NCI-H345 (cell line): Measurements from ENCODE around the gene SPON2.

Experiments used
- DNase-seq: peaks from one replicate; lab custom pipeline; 2025; lab: John Stamatoyannopoulos, UW

Gene SPON2

DNA sequence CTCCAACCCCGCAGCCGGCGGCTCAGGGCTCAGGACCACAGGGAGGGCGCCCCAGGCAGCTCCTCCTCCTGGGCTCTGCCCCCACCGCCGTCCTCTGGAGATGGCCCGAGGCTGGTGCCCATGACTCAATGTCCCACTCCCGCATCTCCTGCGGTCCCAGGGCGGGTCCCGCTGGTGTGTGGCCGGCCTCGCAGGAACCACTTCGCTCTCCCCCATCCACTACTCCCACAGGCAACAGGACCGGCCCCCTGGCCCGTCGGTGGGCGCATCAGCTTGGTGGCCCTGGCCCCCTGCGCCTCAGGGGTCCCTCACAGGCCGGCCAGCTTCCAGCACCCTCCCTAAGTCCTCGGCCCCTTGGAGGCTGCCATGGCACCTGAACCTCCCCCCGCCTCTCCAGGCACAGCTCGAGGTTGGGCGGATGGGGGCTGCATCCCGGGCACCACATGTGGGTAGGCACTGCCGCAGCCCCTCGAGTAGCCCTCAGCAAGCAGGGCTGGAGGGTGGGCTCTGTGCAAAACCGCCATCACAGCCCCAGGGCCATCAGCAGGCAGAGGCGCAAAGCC lies 22.8 kb upstream of the SPON2 start:
- DNase-seq: no peak

DNA sequence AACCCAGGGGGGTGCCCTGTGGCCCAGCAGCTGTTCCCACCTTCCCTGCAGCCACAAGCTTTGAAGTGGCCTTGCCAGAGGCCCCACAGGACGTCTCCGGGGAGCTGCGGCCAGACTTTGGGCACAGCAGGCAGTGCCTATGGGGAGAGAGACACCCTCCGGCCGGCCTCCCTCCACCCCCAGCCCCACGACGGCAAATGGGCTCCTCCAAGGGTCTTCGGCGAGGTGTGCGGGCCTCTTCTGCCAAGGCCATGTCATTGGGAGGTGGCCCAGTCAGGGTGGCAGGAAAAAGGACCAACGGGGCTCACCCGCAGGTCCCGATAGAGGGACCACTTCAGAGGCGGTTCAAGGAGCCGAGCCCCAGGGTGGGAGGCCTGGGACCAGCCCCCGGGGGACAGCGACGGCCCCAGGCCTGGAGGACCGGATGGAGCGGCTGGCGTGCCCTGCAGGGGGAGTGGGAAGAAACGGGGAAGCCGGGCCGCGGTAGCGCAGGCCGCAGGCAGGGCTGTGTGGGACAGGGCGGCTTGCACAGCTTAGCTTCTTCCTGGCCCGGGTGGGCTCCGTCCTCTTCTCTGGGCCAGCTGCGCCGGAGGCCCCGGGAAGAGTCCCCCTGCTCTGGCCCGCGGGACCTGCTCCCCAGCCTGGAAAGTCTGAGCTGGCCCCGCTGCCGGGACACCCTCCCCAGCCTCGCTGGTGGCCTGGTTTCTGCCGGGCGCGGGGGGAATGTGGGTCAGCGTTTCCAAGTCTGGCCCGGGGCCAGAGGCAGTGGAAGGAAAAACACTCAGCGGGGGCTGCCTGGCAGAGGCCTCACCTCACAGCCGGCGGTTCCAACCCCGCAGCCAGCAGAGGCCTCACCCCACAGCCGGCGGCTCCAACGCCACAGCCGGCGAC lies 21.9 kb upstream of the SPON2 start:
- DNase-seq: no peak

DNA sequence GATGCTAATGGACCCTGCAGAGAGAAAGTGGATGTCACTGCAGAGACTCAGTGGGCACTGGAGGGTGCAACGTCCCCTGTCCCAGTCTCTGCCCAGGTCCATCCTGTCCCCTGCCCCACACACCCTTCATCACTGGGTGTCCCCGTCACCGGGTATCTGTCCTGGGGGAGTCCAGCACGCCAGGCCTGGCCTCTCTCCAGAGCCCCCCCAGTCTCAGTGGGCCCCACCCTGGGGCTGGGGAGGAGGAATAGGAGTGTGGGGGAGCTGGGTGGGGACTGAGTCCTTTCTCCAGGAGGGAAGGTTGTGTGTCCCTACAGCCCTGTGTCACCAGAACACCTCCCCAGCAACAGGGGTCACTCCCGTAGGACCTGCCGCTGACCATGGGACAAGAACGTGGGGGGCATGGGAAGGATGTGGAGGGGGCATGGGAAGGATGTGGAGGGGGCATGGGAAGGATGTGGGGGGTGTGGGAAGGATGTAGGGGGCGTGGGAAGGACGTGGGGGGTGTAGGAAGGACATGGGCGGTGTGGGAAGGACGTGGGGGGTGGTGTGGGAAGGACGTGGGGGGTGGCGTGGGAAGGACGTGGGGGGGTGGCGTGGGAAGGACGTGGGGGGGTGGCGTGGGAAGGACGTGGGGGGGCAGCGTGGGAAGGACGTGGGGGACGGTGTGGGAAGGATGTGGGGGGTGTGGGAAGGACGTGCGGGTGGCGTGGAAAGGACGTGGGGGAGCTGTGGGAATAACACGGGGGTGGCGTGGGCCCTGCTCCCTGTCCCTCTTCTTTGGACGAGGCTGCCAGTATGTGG lies 21.0 kb upstream of the SPON2 start:
- DNase-seq: no peak

DNA sequence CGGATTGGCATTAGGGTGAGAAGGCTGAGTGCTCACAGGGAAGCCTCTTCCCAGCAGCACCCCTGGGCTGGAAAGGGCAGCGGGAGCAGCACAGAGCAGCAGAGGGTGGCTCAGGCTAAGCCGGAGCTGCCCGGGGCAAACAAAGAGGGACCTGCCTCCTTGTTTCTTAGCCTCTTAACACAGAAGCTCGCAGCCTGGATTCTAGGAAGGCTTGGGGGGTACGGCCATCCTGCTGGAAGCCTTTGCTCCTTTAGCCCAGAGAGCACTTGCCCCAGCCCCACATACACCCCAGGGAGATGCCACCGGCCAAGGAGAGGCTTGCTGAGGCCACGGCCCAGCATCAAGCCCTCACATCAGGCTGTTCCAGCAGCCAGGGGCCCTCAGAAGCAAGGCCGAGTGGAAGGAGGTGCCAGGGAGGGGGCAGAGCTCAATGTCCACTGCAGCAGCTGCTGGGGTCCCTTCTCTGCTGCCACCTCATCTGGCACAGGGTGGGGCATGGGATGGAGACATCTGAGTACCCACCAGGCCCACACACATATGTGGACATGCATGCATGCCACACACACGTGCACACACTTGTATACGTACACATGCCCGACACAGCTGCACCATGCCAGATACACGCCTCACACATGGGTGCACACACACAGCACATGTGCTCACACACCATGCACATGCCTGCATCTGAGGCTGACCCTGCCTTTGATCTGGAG lies 20.3 kb upstream of the SPON2 start:
- DNase-seq: no peak

DNA sequence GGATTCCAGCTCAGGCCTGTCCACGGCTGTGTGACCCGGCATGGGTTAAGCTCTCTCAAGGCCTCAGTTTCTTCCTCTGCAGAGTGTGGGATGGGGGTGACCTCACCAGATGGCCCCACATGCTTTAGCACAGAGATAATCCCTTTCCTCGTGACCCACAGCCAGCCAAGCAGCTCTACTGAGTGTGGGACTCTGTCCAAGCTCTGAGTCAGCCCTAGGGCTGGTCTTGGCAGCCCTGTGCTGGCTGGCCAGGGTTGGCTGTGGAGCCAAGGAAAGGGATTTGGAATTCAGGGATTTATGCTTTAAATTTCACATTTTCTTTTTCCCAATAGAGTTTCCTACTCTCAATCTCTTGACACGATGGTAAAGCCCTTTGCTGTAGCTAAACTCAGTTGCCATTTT lies 19.7 kb upstream of the SPON2 start:
- no peak for DNase-seq

DNA sequence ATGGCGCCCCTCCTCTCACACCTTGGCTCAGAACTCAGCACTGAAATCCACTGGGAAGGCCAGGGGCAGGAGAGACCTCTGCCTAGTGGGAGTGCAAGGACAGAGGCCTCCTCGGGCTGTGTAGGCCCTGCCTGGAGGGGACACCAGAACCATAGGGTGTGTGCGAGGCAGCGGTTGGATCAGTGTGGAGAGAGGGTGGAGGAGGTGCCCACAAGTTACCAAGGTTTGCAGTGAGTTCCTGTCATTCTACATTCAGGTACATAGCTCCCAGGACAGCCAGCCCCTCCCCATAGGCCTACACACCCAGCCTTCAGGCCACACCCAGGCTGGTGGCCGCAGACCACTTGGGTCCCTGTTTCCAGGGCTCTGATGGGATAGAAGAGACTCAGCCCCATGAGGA lies 19.2 kb upstream of the SPON2 start:
- no peak for DNase-seq

DNA sequence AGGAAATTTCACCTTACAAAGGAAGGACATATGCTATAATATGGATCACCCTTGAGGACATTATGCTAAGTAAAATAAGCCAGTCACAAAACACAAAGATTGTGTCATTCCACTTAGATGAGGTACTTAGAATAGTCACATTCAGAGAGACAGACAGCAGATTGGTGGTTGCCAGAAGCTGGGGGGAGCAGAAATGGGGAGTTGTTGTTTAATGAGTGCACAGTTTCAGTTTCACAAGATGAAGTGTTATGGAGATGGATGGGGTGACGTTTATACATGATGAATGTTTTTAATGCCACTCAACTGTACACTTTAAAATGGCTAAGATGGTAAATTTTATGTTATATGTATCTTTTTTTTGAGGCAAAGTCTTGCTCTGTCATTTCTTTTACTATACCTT lies 14.8 kb upstream of the SPON2 start:
- DNase-seq: no peak

DNA sequence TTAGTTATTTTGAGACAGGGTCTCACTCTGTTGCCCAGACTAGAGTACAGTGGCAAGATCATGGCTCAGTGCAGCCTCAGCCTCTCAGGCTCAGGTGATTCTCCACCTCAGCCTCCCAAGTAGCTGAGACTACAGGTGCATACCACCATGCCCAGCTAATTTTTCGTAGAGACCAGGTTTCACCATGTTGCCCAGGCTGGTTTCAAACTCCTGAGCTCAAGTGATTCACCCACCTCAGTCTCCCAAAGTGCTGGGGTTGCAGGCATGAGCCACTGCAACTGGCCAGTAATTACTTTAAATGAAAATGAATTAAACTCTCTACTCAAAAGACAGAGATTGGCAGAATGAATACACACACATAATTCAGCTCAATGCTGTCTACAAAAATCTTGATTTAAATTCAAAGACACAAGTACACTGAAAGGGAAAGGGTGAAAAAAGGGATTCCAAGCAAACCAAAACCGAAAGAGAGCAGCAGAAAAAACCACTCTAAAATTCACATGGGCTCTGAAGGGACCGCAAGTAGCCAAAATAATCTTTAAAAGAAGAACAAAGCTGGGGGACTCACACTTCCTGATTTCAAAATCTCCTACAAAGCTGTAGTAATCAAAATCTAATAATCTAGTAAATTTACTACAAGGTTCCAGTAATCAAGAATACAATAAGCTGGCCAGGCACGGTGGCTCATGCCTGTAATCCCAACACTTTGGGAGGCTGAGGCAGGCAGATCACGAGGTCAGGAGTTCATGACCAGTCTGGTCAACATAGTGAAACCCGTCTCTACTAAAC lies 11.8 kb upstream of the SPON2 start:
- DNase-seq: no peak

DNA sequence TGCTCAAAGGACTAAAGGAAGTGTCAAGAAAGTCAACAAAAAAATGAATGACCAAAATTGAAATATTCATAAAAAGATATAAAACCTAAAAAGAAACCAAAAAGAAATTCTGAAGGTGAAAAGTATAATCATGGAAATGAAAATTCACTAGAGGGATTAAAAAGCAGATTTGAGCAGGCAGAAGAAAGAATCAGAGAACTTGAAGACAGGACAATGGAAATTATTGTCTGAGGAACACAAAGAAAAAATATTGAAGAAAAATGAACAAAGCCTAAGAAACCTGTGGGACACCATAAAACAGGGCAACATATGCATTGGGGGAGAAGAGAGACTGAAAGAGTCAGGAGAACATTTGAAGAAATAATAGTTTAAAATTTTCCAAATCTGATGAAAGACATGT lies 9.9 kb upstream of the SPON2 start:
- no peak for DNase-seq

DNA sequence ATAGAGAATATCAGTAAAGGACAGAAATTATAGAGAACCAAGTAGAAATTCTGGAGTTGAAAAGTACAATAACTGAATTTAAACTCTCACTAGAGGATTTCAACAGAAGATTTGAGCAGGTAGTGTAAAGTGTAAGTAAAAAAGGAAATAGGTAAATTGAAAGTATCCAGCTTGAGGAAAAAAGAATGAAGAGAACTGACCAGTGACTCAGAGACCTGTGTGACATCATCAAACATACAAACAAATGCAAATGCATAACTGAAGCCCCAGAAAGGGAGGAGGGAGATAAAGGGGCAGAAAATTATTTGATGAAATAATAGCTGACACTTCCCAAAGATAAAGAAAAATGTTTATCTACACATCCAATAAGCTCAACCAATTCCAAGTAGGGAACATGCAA lies 8.3 kb upstream of the SPON2 start:
- no peak for DNase-seq

DNA sequence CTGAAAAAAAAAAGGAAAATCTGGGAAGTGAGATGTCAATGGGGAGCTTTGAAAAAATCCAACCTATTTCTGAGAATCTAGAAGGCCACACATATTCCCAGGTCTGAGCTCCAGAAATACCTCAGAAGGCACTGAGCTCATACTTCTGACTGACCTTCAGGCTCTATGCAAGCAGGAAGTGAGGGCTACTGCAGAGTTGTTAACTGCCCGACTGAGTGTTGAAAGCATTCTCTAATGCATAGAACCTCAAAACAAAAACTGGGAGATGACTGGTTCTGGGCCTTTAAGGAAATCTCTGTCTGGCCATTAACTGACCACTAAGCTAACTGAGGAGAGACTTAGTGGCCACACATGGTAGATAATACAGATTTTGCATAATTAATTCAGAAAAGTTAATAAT lies 7.6 kb upstream of the SPON2 start:
- DNase-seq: no peak

DNA sequence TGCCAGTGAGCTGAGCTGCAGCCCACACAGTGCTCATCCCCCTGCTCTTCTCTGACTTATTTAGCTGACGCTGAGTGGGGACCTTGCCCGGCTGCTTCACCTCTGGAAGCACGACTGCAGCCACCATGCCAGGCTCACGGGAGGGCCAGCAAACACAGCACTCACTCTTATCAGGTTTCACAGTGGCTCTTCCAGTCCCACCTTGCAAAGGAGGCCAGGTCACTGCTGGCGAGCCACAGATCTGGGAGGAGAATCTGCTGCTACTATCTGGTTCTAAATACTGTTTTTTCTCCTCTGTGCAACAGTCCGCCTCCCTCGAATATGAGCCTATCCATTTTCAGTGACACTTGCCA lies 6.7 kb upstream of the SPON2 start:
- no peak for DNase-seq

DNA sequence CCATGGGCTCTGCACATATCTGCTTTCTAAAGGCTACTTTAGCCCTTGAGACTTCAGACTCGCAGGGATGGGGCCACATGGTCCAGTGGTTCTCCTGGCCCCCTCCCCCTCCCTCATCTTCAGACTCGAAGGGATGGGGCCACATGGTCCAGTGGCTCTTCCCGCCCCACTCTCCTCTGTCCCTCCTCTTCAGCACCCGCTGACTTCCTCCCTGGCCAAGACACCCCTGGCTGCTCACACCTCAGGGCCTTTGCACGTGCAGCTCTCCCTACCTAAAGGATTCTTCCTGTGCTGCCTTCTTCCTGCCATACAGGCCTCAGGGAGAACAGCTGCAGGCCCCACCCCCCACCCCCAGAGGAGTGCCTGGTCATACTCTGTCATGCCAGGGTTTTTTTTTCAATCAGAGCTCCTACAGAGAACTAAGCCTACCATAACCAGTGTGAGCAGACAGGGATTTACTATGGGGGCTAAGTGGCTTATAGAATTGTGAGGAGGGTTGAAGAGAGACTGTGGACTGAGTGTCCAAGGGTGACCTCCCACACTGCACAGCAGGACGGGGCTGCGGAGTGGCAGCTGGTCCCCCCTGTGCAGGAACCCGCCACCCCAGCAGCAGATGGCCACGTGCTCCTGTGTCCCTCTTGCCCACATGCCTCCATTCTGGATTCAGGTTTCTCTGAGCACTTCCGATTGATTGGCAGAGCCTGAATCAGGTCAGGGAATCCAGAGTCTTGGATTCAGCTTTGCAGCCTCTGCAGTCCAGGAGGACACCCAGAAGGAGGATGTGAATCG lies 6.1 kb upstream of the SPON2 start:
- no peak for DNase-seq

DNA sequence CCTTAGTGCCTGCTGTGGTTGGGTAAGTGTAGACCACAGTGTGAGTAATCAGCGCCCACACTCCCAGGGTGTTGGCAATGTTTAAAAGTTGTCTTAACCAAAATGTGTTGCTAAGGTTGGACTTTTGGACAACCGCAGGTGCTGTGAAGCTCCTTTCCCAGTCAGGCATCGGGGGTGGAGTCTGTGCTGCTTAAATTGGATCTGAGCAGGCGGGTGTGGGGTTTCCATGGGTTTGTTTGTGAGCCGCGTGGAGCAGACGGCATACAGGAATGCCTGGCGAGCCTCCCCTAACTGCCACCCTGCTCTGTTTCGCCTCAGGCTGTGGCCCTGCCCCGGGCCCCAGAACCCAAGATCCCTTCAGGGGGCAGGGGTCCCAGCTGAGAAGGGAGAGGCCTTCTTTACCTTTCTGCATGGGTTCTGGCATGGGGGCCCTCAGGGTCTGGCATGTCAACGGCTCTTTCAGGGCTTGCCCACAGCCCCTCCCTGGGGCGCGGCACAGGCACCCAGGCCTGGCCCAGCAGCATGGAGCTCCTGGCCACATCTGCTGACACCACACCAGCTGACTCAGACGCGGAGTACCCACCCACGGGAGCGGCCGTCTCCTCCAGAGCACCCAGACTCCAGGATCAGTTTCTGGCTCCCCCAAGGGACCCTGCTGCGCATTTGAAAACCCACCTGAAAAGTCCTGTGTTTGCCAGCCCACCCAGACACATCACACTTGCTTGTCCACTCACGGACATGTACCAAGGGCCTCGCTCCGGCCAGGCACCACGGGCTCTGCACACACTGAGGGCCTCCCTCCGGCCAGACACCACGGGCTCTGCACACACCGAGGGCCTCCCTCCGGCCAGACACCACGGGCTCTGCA lies 5.1 kb upstream of the SPON2 start:
- no peak for DNase-seq

DNA sequence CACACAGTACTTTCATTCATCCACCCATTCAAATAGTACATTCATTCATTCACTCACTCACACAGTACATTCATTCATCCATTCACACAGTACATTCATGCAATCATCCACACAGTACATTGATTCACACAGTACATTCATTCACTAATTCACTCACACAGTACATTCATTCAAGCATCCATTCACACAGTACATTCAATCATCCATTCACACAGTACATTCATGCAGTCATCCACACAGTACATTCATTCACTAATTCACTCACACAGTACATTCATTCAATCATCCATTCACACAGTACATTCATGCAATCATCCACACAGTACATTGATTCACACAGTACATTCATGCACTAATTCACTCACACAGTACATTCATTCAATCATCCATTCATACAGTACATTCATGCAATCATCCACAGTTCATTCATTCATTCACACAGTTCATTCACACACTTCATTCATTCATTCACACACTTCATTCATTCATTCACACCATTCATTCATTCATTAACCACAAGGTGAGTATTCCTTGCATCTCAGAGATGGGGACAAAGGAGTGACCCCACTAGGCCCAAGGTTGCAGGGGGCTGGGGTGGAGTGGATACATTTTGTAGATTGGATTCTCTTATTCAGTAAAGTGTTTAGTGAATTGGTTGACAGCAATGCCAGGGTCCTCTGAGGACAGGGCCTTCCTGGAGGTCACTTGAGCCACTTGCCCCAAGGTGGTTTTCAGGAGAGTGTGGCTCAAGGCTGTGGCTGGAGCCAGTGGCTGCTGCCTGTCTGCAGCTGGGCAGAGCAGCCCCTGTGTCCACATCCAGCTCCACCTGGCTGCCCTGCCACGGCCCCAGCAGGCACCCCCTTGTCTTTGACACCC lies 4.3 kb upstream of the SPON2 start:
- no peak for DNase-seq

DNA sequence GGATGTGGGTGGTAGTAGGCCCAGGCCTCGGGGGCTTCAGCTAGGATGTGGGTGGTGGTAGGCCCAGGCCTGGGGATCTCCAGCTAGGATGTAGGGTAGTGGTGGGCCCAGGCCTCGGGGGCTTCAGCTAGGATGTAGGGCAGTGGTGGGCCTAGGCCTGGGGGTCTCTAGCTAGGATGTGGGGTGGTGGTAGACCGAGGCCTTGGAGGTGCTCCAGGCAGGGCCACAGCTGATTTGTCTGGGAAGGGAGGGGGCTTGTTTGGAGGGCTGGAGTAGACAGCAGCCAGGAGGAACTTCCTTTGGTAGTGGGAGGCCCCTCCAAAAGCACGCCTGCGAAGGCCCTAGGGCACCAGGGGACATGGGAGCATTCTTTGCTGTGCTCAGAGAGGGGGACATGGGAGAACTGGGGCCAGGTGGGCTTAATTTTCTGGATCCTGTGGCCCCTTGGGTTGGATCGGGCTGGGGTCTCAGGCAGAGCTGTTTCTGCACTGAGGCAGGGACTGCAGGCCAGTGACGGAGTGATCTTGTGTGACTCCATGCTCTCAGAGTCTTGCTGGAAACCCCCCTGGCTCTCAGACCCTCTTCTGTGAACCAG lies 3.3 kb upstream of the SPON2 start:
- no peak for DNase-seq

DNA sequence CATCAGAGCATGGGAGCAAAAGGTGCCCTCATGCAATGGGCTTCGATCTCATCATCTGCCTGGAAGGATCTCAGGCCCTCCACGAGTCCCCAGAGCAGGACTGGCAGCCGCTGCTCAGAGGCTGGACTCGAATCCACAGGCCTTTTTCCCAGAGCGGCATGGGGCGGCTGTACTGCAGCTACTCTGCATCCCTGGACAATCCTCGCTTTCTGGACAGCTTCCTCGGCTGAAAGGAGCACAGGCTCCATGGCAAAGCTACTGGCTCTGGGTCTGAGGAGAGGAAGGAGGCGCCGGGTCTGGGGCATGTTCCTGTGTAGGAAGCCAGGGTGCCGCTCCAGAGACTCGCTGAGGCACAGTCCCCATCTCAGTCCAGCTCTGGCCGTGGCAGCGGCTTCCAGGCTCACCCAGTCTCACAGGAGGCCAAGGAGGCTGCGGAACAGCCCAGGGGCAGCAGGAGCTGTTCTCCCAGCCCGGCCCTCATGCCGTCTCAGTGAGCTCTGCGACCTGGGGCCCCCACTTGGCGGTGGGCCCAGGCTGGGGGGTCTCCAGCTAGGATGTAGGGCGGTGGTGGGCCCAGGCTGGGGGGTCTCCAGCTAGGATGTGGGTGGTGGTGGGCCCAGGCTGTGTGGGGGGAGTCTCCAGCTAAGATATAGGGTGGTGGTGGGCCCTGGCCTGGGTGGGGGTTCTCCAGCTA lies 2.7 kb upstream of the SPON2 start:
- DNase-seq: no peak
